Ishikawa (cell line): ENCODE data around the gene ODAD3.

ENCODE experiments used
- CEBPB ChIP-seq: IDR thresholded peaks from 2 replicates; pipeline ENCODE4 v1.6.1; 2012
- CREB1 ChIP-seq: IDR thresholded peaks from 2 replicates; pipeline ENCODE4 v1.6.1; 2012; ENCODE audit warnings: low read depth
- EGR1 ChIP-seq: IDR thresholded peaks from 2 replicates; pipeline ENCODE4 v1.6.1; 2012
- EP300 ChIP-seq: IDR thresholded peaks from 2 replicates; pipeline ENCODE4 v1.6.1; 2012; ENCODE audit warnings: borderline replicate concordance
- FOXM1 ChIP-seq: IDR thresholded peaks from 2 replicates; pipeline ENCODE4 v1.6.1; 2012; ENCODE audit warnings: low read depth, borderline replicate concordance
- NFIC ChIP-seq: IDR thresholded peaks from 2 replicates; pipeline ENCODE4 v1.6.1; 2012
- RAD21 ChIP-seq: IDR thresholded peaks from 2 replicates; pipeline ENCODE4 v1.6.1; 2012; ENCODE audit warnings: low read depth
- TAF1 ChIP-seq: IDR thresholded peaks from 2 replicates; pipeline ENCODE4 v1.6.1; 2012; ENCODE audit warnings: low read depth, mild to moderate bottlenecking
- TCF12 ChIP-seq: IDR thresholded peaks from 2 replicates; pipeline ENCODE4 v1.6.1; 2012; ENCODE audit warnings: low read depth
- TEAD4 ChIP-seq: IDR thresholded peaks from 2 replicates; pipeline ENCODE4 v1.6.1; 2012
- YY1 ChIP-seq: IDR thresholded peaks from 2 replicates; pipeline ENCODE4 v1.6.1; 2012; ENCODE audit warnings: low read depth
- ZBTB7A ChIP-seq: IDR thresholded peaks from 2 replicates; pipeline ENCODE4 v1.6.1; 2012; ENCODE audit warnings: low read depth
- TF ChIP-seq, protein P1 (sequence below): IDR thresholded peaks from 2 replicates; pipeline ENCODE4 v1.6.1; 2012; ENCODE audit warnings: low read depth, mild to moderate bottlenecking
- TF ChIP-seq, protein P2 (sequence below): IDR thresholded peaks from 2 replicates; pipeline ENCODE4 v1.6.1; 2012
- TF ChIP-seq, protein P3 (sequence below): IDR thresholded peaks from 2 replicates; pipeline ENCODE4 v1.6.1; 2012

Gene ODAD3

DNA sequence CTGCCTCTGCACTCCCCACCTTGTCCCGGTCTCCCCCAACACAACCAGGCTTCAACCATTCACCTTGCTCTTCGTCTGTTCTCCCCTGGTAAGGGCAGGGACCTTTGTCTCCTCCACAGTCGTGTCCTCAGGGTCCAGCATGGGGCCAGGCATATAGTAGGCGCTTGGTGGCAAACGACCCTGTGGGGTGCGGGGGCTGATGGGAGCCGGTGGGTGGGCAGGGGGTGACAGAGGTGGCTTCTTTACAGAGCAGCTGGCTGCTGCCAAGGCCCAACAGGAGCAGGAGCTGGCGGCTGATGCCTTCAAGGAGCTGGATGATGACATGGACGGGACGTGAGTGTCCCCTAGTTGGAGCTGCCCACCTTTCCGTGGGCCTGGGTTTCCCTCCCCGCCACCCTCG lies 10.2 kb upstream of the ODAD3 start:
- TF ChIP-seq RAD21 (no peak), TEAD4 (no peak), YY1 (no peak), EP300 (no peak), NFIC (no peak)
- TF ChIP-seq, protein P1, sequence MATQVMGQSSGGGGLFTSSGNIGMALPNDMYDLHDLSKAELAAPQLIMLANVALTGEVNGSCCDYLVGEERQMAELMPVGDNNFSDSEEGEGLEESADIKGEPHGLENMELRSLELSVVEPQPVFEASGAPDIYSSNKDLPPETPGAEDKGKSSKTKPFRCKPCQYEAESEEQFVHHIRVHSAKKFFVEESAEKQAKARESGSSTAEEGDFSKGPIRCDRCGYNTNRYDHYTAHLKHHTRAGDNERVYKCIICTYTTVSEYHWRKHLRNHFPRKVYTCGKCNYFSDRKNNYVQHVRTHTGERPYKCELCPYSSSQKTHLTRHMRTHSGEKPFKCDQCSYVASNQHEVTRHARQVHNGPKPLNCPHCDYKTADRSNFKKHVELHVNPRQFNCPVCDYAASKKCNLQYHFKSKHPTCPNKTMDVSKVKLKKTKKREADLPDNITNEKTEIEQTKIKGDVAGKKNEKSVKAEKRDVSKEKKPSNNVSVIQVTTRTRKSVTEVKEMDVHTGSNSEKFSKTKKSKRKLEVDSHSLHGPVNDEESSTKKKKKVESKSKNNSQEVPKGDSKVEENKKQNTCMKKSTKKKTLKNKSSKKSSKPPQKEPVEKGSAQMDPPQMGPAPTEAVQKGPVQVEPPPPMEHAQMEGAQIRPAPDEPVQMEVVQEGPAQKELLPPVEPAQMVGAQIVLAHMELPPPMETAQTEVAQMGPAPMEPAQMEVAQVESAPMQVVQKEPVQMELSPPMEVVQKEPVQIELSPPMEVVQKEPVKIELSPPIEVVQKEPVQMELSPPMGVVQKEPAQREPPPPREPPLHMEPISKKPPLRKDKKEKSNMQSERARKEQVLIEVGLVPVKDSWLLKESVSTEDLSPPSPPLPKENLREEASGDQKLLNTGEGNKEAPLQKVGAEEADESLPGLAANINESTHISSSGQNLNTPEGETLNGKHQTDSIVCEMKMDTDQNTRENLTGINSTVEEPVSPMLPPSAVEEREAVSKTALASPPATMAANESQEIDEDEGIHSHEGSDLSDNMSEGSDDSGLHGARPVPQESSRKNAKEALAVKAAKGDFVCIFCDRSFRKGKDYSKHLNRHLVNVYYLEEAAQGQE = no peak

DNA sequence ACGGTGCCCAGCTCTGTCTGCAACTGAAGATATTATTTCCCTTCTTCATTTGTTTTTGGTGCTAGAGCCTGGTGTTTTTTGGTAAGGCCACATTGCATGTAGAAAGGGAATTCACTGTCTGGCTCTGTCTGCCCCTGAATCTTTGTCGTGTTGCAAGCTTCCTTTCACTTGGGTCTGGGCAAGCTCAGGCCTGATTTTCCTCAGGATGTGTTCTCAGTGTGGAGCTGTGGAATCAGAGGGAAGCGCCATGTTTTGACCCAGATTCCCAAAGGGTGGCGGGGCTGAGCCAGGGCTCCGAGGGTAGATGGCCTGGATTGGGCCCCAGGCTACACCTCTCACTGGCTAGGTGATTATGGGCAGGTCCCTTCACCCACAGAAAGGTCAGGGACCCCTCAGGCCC lies 9.1 kb upstream of the ODAD3 start:
- TF ChIP-seq, protein P1 = no peak
- TF ChIP-seq EGR1 (no peak), FOXM1 (no peak)

DNA sequence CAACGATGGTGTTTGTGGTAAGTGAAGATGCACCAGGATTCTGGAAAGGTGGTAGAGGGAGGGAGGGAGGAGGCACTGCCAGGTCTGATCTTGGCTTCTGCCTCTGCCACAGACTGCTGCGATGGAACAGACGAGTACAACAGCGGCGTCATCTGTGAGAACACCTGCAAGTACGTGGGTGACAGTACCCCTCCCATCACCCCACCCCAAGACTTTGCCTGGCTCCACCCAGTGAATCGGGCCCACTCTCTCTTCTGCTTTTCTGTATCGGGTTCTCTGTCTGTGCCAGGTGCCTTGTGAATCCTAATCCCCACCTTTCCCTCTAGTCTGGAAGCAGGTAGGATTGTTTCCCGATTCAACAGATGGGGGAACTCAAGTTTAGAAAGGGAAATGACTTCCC lies 3.0 kb upstream of the ODAD3 start:
- TF ChIP-seq EGR1 (no peak), YY1 (no peak), ZBTB7A (no peak), CREB1 (no peak)

DNA sequence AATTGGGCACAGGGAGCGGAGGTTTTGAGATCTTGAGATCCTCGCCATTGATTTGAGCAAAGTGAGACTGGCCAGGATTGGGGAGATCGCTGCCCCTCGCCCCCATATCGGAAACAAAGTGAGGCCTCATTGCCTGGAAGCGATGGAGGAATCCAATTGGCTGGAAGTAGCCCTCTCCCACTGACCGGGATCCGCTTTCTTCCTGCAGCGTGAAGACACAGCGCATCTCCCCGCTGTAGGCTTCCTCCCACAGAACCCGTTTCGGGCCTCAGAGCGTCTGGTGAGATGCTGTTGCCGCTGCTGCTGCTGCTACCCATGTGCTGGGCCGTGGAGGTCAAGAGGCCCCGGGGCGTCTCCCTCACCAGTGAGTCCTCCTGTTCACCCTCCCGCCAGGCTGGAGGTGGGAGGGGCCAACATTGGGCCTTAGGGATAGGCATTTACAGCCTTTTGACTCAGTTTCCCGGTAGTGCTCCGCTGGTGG lies 952 bp upstream of the ODAD3 start:
- TF ChIP-seq TAF1 = 0 out of 2 replicates have a peak, but pooled peaks have one; percentile 11
- TF ChIP-seq EP300 = no peak

DNA sequence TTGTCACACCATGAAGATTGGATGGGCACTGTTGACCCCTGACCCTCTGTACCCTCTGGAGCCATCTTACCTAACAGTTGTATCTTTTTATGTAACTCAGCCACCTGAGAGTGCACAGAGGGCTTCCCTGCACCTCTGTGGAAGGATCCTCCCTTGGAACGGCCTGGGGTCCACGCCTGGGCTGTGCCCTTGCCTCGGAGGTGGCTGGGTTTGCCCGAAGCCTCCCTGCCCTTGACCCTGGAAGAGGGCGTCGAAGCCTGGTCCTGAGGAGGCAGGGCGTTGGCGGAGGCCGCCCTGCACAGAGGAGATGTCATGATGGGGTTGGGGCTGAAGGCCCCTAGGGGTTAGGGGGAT lies 241 bp downstream of the ODAD3 start:
- TF ChIP-seq ZBTB7A (no peak; the same call in 1 of the 2 replicates), YY1 (no peak), FOXM1 (no peak), TCF12 (no peak)
- TF ChIP-seq, protein P2, sequence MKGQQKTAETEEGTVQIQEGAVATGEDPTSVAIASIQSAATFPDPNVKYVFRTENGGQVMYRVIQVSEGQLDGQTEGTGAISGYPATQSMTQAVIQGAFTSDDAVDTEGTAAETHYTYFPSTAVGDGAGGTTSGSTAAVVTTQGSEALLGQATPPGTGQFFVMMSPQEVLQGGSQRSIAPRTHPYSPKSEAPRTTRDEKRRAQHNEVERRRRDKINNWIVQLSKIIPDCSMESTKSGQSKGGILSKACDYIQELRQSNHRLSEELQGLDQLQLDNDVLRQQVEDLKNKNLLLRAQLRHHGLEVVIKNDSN = no peak
- TF ChIP-seq, protein P1 = no peak
- TF ChIP-seq, protein P3, sequence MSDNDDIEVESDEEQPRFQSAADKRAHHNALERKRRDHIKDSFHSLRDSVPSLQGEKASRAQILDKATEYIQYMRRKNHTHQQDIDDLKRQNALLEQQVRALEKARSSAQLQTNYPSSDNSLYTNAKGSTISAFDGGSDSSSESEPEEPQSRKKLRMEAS = no peak

DNA sequence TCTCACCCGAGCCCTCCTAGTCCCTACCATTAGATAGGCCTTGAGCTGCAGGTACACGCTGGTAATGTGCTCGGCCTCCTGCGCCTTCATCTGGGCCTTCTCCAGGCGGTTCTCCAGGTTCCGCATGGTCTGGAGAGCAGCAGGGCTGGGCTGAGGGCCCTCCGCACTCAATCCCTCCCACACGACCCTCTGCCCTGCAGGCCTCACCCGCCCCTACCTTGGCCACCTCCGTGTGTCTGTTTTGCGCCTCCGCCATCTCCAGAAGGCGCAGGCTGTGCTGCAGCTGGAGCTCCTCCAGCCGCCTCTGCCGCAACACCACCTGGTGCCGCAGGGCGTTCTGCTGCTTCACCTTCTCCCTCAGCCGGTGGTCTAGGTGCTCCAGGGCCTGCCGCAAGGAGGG lies 8.3 kb downstream of the ODAD3 start:
- TF ChIP-seq CEBPB (no peak), EGR1 (no peak), FOXM1 (no peak), TCF12 (no peak), NFIC (no peak), TEAD4 (no peak), ZBTB7A (no peak), YY1 (no peak), TAF1 (no peak), EP300 (no peak), RAD21 (no peak), CREB1 (no peak)
- TF ChIP-seq, protein P1 = no peak
- TF ChIP-seq, protein P3 = no peak
- TF ChIP-seq, protein P2 = no peak
